Effector CD8-positive, alpha-beta T cell (primary cell): ENCODE data around the gene GTSE1.
A peak's percentile ranks its signal among the peaks of the same experiment; 100 is the strongest.

Source experiments
- DNase-seq: peaks from one replicate; lab custom pipeline; 2025; lab: John Stamatoyannopoulos, UW

The GTSE1 gene

GRCh38 chr22:46327691-46328465, 31.2 kb downstream of the GTSE1 start:
- DNase-seq = no peak

GRCh38 chr22:46328797-46329196, 32.1 kb downstream of the GTSE1 start:
- DNase-seq = no peak

DNA sequence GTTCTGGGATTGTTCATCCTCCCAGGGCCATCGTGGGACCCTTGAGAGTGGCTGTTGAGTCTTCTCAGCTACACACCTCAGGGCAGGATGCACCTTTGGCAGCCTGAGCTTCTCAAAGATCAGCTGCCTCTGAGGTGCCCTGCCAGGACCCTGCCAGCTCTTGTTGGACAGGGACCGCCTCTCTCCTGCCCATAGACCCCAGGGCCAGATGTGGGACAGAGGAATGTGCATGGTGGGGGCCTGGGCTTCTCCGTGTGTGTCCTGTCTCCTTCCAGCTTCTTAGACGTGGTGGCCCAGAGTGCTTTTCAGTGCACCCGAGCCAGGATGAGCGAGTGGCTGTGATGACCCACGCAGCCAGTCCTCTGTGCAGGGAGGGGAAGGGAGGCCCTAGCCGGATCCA, 32.9 kb downstream of the GTSE1 start:
- DNase-seq = no peak

DNA sequence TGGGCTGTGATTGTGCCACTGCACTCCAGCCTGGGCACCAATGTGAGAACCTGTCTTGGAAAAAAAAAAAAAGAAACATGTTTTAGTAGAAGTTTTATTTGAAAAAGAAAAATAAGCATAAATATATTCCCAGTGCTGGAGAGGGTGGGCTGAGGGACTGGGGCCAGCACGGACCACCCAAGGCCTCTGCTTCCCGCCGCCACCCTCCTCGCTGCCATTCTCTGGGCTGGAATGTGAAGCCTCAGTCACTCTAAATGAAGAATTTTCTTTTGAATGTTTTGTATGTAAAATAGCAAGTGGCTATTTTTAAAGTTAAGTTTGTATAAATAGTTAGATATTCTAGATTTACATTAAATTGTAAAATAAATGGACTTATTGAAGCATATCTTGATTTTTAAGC, 33.8 kb downstream of the GTSE1 start:
- no peak for DNase-seq

DNA sequence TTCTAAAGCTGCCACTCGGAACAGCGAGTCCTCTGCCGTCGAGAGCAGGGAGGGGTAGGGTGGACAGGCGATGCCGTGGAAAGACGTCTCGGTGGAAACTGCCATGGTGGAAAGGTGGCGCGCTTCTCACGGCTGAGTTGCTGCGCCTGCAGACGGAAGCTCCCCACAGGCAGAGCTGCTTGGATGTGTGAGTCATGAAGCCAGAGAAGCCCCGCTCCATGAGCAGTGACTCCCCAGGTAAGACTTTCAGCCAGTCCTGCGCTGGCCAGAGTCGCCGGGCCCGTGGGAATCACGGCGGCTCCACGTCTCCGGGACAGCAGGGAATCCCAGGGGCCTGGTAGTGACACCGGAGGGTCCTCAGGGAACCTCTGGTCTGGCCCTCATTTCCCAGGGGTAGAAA, 34.8 kb downstream of the GTSE1 start:
- DNase-seq = no peak

DNA sequence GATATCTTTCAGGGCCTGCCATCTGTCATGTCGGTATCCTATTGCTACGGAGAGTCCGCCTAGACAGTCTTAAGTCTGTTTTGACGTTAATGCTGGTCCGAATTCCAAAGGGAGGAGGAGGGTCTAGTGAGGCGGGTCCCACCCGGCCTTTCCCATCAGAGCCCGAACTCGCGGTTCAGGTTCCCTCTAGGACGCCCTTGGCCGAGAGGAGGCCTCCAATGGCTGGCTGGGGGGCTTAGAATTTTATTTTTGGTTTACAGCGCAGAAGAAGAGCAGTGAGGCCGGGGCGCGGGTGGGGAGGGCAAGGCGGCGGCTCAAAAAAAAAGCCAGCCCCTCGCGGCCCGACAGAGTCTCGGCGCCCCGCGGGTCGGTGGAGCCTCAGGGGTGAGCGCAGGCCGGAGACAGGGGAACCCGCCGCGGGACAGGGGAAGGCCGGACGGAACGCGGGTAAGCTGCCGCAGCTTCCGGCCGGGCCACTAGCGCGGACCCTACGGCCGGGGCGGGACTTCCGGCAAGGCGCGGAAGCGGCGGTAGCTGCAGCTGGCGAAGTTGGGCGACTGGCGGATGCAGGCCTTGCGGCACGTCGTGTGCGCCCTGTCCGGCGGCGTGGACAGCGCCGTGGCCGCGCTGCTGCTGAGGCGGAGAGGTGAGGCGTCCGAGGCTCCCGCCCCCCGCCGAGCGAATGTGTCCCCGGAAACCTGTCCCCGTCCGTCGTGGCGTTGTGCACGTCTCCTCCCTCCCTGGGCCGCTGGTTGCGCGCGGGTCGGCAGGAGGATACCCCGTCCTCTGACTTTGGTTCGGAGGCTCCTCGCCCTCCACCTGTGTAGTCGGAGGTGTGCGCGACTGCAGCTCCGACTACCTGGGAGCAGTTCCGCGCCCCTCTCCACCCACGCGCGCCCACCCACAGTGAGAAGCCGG, 38.8 kb downstream of the GTSE1 start, which contains the start of gene TRMU:
TSS of gene TRMU (plus strand) at position 514 of the 918 bp plus-strand sequence. CDS start at position 565, 51 bp downstream.
- peak; percentile 39 for DNase-seq

GRCh38 chr22:46336119-46337078, 39.7 kb downstream of the GTSE1 start:
- no peak for DNase-seq

- DNase-seq = no peak
These were observed 41.2 kb downstream of the GTSE1 start for GRCh38 chr22:46337870-46338269.

DNA sequence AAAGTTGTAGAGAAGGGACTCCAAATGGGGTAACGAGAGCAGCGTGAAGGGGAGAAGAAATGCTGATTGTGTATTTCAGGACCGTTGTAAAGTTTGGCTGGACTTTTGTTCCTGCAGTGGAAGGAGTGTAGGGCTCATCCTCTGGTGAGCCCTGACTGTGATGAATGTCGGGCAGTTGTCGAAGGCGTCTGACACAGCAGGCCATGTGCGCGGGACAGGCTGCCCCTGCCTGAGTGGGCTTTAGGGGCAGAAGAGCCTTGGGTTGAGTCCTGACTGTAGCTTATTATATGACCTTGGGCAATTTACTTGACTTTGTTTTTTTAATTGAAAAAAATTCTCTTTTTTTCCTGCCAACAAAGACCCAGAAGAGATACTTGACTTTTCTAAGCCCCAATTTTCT, 42.0 kb downstream of the GTSE1 start:
- no peak for DNase-seq

- no peak for DNase-seq
These were observed 43.3 kb downstream of the GTSE1 start for GRCh38 chr22:46339956-46340355.

DNA sequence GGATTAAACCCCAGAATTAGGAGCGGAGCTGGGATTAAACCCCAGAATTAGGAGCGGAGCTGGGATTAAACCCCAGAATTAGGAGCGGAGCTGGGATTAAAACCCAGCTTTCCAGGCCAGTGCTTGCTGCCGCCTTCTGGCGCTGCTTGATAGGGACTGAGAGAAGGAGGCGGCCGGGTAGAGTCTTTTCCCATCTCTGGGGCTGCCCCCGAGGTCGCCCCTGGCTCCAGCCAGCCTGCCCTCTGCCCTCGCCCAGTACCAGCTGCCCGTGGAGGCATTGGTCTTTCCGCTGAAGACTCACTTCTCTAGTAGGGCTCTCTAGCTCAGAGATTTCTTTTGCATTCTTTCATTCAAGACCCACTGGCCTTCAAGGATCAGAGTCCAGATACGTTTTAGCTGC, 44.0 kb downstream of the GTSE1 start:
- no peak for DNase-seq

GRCh38 chr22:46346680-46347405, 50.2 kb downstream of the GTSE1 start:
- no peak for DNase-seq

DNA sequence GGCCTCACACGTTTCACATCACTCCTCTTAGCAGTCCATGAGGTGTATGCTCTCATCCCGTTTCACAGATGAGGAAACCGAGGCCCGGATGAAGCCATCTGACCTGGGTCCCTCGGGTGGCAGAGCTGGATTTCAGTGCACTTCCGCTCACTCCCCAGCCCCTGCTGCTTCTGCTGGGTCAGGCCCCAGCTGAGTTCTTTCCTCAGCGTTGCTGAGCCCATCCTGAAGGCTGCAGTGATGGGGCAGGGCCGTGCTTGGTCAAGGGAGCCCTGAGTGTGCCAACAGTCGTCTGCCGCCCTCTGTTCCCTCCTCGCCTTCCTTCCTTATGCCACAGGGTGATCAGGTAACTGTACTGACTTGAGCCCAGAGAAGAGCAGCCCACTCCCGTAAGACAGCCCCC, 51.0 kb downstream of the GTSE1 start:
- no peak for DNase-seq

- DNase-seq = no peak
These were observed 51.5 kb downstream of the GTSE1 start for GRCh38 chr22:46348099-46348695.

DNA sequence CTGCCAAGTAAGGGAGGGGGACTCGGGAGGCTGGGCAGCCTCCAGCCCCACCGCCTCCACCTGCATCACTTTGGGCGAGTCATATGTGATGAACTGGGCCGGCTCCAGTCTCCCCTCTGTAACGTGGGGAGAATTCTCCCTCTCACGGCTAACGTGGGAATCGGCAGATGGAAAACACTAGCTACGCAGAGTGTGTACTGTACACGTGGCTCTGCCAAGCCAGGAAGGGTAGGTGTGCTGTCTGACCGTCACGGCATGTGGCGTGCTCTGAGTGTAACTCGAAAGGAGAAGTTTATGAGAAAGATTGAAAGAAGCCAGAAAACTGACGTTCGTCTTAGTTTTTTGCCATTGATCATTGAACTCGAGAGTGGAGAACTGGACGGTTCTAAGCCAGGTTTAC, 52.6 kb downstream of the GTSE1 start:
- DNase-seq = no peak

- DNase-seq = no peak
These were observed 53.0 kb downstream of the GTSE1 start for GRCh38 chr22:46349681-46350080.

- DNase-seq = no peak
These were observed 53.5 kb downstream of the GTSE1 start for GRCh38 chr22:46350121-46350520.

- DNase-seq = no peak
These were observed 54.0 kb downstream of the GTSE1 start for GRCh38 chr22:46350646-46351045.

DNA sequence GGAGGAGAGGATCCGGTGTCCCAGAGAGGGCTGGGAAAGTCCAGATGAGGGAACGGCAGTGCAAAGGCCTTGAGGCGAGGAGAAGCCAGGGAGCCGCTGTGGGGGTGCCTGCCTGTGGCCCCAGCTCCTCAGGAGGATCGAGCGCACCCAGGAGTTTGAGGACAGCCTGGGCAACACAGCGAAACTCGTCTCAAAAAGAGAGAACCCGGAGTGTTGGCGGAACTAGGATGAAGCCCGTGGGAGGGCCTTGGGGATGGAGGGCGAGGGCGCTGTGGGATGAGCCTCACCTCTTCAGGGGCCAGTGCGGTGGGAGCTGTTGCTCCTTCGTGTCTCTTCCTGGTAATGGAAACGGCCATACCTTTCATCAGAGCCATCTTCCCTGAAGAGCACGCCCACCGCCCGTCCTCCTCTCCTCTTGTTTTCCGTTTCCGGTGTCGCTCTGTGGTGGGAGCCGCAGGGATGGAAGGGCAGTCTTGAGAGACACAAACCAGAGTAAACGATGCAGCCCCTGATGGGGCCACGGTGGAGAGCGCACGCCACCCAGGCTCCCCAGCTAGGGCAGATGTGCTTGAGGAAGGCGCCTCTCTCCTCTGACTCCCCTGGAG, 54.6 kb downstream of the GTSE1 start:
- DNase-seq = no peak

GRCh38 chr22:46351767-46352166, 55.1 kb downstream of the GTSE1 start:
- DNase-seq = no peak
